GM18502 (cell line): ENCODE measurements around the gene C2orf92.
"Not testable (repeated sequence)": the region's sequence is repeated elsewhere in the genome, so short reads cannot be mapped to it uniquely, and the experiment has no call there.

Source experiments
- ATAC-seq: cut with Tn5 transposase; IDR thresholded peaks from one replicate; pipeline ENCODE4 v1.9.1; 2021; ENCODE audit warnings: mild to moderate bottlenecking; ENCODE audit not compliant: unreplicated experiment, poor library complexity

The C2orf92 gene

GRCh38 chr2:97669448-97669847 is at the start of gene C2orf92:
Gene C2orf92 (plus strand): TSS chr2:97669713. CDS start chr2:97669789, 76 bp downstream.
- ATAC-seq: no peak

DNA sequence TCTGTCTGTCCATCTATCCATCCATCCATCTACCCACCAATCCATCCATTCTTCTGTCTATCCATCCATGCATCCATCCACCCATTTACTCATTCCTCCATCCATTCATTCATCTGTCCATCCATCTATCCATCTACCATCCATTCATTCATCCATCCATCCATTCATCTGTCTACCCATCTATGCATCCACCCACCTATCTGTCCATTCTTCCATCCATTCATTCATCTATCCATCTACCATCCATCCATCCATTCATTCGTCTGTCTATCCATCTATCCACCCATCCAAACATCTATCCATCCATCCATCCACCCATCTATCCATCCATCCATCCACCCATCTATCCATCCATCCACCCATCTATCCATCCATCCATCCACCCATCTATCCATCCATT is 49.0 kb upstream of the C2orf92 start:
- not testable (repeated sequence) for ATAC-seq

GRCh38 chr2:97622976-97623375 is 46.5 kb upstream of the C2orf92 start:
- ATAC-seq: not testable (repeated sequence)

DNA sequence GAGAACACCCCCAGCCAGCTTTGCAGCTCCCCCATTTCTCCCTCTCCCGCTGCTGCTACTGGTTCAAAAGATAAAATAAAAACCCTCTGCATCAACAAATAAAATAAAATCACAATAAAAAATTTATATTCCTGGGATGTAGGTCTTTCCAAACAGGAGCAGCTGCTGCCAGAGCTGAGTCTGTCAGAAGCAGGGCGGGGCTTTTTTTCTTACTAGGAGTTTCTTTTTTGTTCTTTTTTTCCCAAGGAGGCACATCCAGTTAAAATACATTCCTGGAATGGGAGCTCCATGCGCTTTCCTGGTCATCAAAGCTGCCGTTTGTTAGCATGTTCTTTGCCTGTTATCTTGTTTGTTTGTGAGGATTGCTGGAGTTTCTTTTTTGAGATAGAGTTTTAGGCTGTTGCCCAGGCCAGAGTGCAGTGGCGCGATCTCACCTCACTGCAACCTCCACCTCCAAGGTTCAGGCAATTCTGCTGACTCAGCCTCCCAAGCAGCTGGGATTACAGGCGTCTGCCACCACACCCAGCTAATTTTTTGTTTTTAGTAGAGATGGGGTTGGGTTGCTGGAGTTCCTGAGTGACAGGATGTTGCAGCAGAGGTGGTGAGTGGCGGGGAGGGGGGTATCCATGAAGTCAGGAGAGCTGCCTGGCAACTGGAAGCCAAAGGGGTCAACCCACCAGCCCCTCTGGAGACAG is 44.0 kb upstream of the C2orf92 start:
- ATAC-seq: not testable (repeated sequence)

GRCh38 chr2:97626049-97626430 is 43.5 kb upstream of the C2orf92 start:
- not testable (repeated sequence) for ATAC-seq

DNA sequence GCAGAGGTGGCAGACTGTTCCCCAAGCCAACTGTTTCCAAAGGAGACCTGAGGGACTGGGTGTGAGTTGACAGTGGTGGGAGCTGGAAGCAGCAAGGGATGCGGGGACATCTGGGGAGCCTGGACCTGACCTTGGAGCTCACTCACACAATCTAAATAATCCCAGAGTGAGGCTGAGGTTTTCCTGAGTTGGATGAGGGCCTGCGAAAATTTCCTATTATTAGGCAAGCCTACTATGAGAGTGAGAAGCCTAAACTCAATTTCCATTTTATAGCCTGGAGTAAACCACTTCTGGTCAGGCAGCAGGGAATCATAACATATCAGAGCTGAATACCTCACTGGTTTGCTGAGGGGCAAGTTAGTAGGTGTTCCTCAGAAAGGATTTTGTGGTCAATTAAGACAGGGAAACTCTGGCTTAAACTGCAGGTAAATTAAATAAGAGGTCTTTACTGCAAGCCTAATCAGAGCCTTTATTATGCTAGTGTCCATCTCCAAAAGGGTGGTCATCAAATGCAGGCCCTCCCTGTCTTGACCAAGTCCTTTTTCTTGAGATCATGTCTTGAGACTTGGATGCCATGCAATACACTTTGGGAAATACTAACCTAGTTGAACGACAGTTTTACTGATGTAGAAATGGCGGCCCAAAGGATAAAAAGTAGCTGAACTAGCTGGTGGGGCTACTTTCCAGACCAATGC is 25.3 kb upstream of the C2orf92 start:
- ATAC-seq: no peak

DNA sequence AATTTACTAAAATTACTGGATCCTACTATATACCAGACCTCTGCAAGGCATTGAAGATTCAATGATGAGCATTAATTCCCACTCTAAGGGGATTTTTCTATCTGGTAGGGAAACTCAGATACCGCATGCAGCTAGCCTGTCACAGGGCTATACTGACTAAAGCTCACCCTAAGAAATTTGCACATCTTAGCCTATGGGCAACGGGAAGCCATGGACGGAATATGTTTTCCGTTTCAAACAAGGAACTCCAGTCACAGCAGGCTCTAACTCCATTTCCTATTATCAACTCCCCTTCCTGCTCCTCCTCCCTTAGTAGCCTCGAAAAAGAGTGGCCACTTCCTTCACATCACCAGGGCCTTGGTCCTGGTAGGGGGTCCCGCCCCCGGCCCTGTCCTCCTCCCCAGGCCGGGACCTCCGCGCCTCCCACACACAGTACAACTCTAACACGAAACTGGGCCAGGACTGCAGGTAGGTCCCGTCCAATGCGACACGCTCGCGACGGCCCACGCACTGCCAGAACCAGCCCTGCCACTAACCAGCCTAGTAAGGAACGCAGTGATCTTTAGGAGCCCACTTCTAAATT is 24.3 kb upstream of the C2orf92 start:
- ATAC-seq: peak; percentile 39

DNA sequence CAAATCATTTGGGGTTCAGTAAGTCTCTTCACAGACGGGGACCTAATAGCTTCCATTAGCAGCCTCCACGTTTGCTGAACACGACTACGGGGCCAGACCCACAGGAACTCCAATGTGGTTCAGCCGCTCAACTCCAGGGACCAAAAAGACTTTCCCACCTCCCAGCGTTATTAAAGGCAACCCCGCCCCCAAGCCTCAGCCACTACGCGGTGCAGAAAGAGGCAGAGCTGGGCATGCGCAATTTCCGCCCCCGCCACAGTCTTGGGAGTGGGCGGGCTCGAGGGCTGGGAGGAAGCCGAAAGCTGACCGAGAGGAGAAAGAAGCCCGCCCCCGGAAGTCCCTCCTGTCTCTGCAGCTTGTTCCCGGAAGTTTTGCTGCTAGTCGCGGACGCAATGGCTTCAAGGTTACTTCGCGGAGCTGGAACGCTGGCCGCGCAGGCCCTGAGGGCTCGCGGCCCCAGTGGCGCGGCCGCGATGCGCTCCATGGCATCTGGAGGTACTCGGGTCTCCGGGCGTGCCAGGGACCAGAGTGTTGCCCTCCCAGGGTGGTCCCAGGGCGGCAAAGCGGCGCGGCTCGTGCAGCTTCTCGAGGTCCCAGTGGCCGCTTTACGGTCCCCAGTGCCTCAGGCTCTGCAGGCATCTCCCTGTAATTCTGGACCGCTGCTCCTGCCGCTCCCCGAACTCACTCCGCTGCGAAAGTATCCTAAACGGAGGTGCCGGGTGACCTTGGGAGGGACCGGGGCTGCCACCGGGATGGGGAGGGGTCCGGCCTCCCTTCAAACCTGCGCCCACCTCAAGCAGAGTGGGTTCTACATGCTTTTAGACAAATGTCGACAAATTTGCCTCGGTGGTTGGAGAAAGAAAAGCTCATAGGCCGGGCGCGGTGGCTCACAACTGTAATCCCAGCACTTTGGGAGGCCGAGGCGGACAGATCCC is 23.6 kb upstream of the C2orf92 start, which contains the start of gene COX5B:
Gene COX5B, plus strand, starts transcription at position 368 of the 935 bp plus-strand sequence. Its CDS starts 25 bp downstream, at position 393.
- peak; percentile 94 for ATAC-seq

DNA sequence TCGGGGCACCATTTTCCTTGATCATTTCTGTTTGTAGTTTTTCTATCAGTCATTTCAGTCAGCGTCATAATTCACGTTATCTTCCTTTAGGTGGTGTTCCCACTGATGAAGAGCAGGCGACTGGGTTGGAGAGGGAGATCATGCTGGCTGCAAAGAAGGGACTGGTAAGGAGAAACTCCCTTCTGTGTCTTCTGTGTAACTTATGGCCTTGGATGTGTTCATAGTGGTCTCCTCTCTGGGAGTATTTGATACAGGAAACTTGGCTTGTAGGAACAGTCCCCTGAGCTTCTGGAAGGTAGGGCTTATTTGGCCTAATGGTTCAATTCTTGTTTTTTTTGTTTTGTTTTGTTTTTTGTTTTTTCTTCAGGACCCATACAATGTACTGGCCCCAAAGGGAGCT is 22.5 kb upstream of the C2orf92 start:
- no peak for ATAC-seq

DNA sequence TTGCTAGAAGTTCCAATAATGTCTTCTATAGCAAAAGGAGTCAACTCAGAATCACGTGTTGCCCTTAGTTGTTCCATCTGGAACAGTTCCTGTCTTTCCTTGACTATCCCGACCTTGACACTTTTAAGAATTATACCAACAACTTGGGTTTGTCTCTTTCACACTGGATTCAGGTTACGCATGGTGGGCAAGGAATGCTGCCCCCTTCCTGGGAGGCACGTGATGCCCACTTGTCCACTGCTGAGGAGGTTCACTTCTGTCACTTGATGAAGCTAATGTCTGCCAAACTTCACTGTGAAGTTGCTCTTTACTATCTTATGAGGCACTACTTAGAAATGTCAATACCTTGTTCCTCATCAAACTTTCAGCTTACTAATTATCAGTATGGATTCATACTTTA is 18.4 kb upstream of the C2orf92 start:
- ATAC-seq: no peak

GRCh38 chr2:97653473-97653872 is 16.0 kb upstream of the C2orf92 start:
- ATAC-seq: no peak

DNA sequence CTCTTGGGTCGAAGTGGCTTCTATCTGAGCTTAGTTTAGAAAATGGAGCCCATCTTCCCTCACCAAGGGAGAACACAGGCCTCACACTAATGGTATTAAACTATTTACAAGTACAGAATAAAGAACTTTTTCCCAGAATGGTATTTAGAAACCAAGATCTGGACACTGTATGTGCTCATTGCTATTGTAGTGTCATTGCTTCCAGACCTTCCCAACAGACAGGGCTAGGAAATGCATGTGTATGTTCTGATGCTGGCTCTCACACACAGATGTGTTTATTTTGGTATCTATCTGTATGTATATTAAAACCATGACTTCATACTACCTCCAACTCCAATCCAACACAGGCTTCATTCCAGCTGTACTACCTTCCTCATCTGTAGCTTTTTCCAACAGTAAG is 15.6 kb upstream of the C2orf92 start:
- ATAC-seq: no peak

DNA sequence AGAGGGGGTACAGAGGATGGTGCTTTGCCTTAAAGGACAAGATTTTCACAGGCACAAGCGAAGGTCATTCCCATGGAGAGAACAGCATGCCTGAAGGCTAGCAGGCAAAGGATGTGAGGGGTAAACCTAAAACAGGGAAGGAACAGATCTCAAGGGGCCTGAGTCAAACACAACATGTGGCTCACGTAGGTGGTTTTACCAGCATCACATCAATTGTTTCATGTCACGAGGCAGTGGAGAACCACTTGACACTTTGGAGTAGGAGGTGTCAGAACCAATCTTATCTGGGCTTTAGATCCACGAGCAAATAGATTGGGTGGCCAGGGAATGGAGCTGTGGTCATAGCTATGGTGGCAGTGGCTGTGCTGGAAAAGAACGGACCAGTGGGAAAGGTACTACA is 15.2 kb upstream of the C2orf92 start:
- no peak for ATAC-seq

DNA sequence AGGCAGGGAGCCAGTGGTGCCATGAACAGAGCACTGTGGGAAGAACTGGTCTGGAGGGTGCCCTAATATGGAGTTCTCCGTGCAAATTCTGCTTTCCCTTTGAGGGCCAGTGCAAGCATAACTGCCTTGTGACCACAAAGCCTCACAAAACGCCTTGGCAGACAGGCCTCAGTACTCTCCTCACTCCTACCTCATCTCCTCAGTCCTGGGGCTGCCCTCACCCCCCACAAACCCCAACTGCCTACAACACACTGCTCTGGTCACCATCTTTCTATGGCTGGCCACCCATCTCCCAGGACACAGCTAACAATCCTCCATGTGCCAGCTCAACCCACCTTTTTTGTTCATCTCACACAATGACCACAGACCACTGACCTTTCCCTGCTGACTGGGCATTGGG is 14.7 kb upstream of the C2orf92 start:
- ATAC-seq: no peak

GRCh38 chr2:97656129-97656755 is 13.3 kb upstream of the C2orf92 start:
- no peak for ATAC-seq

- no peak for ATAC-seq
Observed at GRCh38 chr2:97656905-97657587, 12.5 kb upstream of the C2orf92 start.

GRCh38 chr2:97657986-97658690 is 11.4 kb upstream of the C2orf92 start:
- no peak for ATAC-seq

DNA sequence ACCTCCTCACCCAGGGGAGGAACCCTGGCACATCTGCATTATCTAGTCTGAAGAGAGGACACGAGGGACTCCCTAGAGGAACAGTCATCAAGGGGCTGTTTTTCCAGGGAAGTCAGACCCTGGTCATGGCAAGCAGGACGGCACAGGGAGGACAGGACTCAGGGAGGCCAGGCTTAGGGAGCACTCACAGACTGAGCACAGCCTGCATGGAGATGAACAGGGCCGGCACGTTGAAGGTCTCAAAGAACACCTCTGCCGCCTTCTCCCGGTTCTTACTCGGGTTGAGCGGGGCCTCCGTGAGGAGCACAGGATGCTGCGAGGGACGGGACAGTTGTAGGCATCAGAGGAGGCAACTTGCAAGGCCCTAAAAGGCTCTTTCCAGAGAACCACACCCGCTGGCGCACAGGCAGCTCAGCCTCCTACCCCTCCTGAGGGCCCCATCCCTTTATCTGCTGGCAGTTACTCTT is 10.8 kb upstream of the C2orf92 start:
- ATAC-seq: no peak
